ENCODE results near the gene GSDMA. TPM values are rescaled to one million over a fixed set of nuclear protein-coding genes. Genes with fewer than 3 reads are reported as not detected.

Gene GSDMA
- total and polyA plus RNA-seq, 10 of the 15 experiments (the other 5 are each of a cell fraction or from before 2014, with no cell fraction given) = 0.04 to 0.11 TPM; not detected in 8

- RAD21 ChIA-PET (ENCODE audit: unreplicated experiment) = interaction anchor here (1.5 kb wide), 1 partner anchor 29 kb away, joined by 3 read pairs; the partner anchor contains the start of gene PSMD3
- Histone ChIP-seq H3K79me2 (ENCODE audit: control insufficient read depth, insufficient read depth, low read length) (no peaks in the 10 kb centered on the region), H3K4me3 (no peak overlapping the region), H3K27ac (ENCODE audit: control insufficient read depth, insufficient read depth) (no peak overlapping the region), H3K4me1 (ENCODE audit: control insufficient read depth, insufficient read depth, low read length) (peaks cover 3% of the 10 kb centered on the region; the same call in 1 of the 2 replicates), H3K9me3 (replicated peaks; ENCODE audit: control insufficient read depth, insufficient read depth, low read length) (no peaks in the 10 kb centered on the region), H3K4me2 (ENCODE audit: control insufficient read depth, insufficient read depth) (no peak overlapping the region), H3K9ac (ENCODE audit: control insufficient read depth, insufficient read depth, low read length) (no peak overlapping the region), H3K36me3 (ENCODE audit: control insufficient read depth in 2 of 2, insufficient read depth in 2 of 2, low read length in 1 of 2) (no peaks in the 10 kb centered on the region), H4K20me1 (ENCODE audit: control insufficient read depth, insufficient read depth) (no peaks in the 10 kb centered on the region), H3K27me3 (replicated peaks in 1 of 2; ENCODE audit: control insufficient read depth in 2 of 2, insufficient read depth in 2 of 2, low read length in 1 of 2) (no peaks in the 10 kb centered on the region), H2AFZ (ENCODE audit: control insufficient read depth, low read depth, low read length) (no peak overlapping the region)
- CTCF ChIA-PET = interaction anchor here (0.5 to 2.9 kb wide), 3 partner anchors 12 to 327 kb away, joined by 3 to 18 read pairs (median 4); no protein-coding TSS in a partner anchor
- intact Hi-C loops (cut with micrococcal nuclease; ENCODE audit: unreplicated experiment) = no loop called here
- no peak for DNase-seq (ENCODE audit: low read depth, low spot score)
- SMC1A ChIA-PET (ENCODE audit: uncharacterized antibody, unreplicated experiment) = interaction anchor here (1.9 kb wide), 1 partner anchor 11 kb away, joined by 6 read pairs; no protein-coding TSS in a partner anchor
- 72% methylated on average over 4 of the region's 5 CpGs for WGBS (ENCODE audit: insufficient coverage, insufficient replicate concordance, low lambda C conversion rate, missing lambda C conversion rate)
- no peak for FAIRE-seq
- POLR2A ChIA-PET = interaction anchor here (0.6 to 1.3 kb wide), 3 partner anchors 10 to 78 kb away, joined by 3 to 4 read pairs (median 3); no protein-coding TSS in a partner anchor
- no TSS peak for BruUV-seq (replicated peaks)
- no peak for ATAC-seq
- in situ Hi-C loops (cut with MboI) = no loop called here
- TF ChIP-seq ELK1 (IDR thresholded peaks at IDR 0.05; ENCODE audit: low read depth, low read length) (no peak), BCLAF1 (IDR thresholded peaks at IDR 0.05) (no peak), CHD4 (IDR thresholded peaks at IDR 0.05) (no peak), ZBTB11 (CRISPR knock-in tag; IDR thresholded peaks at IDR 0.05) (no peak), TAF1 (IDR thresholded peaks at IDR 0.05; ENCODE audit: borderline replicate concordance, low read depth, low read length) (no peak), CEBPZ (IDR thresholded peaks at IDR 0.05; ENCODE audit: low read depth, low read length) (no peak), YY1 (IDR thresholded peaks at IDR 0.05; ENCODE audit: low read depth, low read length) (no peak), HDAC2 (IDR thresholded peaks at IDR 0.05) (no peak), ZZZ3 (IDR thresholded peaks at IDR 0.05; ENCODE audit: control insufficient read depth, insufficient read length, low read depth) (no peak), POLR2A (IDR thresholded peaks at IDR 0.05; ENCODE audit: low read depth, low read length) (no peak), CBX3 (IDR thresholded peaks at IDR 0.05; ENCODE audit: borderline replicate concordance, low read depth) (no peak), STAT1 (conservative IDR thresholded peaks at IDR 0.05) (no peak), MYC (IDR thresholded peaks at IDR 0.05; ENCODE audit: insufficient read depth, insufficient read length, insufficient replicate concordance, low read length, severe bottlenecking) (no peak), ESRRA (IDR thresholded peaks at IDR 0.05; ENCODE audit: low read length) (no peak)
Measured at GRCh38 chr17:39950871-39951348, 11.9 kb upstream of the GSDMA start.

Measured in GM12878 (cell line).